Cardiac fibroblast (primary cell): ENCODE measurements around the gene PTPN4.

Experiments
- DNase-seq, 2 donors: peaks; one replicate each; pipeline versions ENCODE4 v3.0.0 to v3.0.0-alpha.2; 2010; ENCODE audit warnings: low read depth in 2 of 2
- H3K4me3 ChIP-seq, 2 donors: replicated peaks in 1 of 2; 1 replicate in 1 of 2; 2 replicates in 1 of 2; pipeline ENCODE4 v1.5.1; 2011; ENCODE audit warnings: low read depth in 2 of 2, low read length in 2 of 2, mild to moderate bottlenecking in 2 of 2, moderate library complexity in 1 of 2
- CTCF ChIP-seq: IDR thresholded peaks from one replicate; pipeline ENCODE4 v1.5.1; 2011; ENCODE audit warnings: low read depth, mild to moderate bottlenecking, low read length, inconsistent platforms

PTPN4 gene

GRCh38 chr2:119934319-119934718 lies 174.6 kb downstream of the PTPN4 start:
- no peak for DNase-seq
- H3K4me3 ChIP-seq = no peak overlapping the region
- TF ChIP-seq CTCF = no peak

- H3K4me3 ChIP-seq = no peak overlapping the region
- no peak for TF ChIP-seq CTCF
- no peak for DNase-seq
Observed at GRCh38 chr2:119937680-119938079, 178.0 kb downstream of the PTPN4 start.

GRCh38 chr2:119939915-119940314 lies 180.2 kb downstream of the PTPN4 start:
- no peak overlapping the region for H3K4me3 ChIP-seq
- no peak for DNase-seq
- no peak for TF ChIP-seq CTCF

- H3K4me3 ChIP-seq = no peak overlapping the region
- TF ChIP-seq CTCF = no peak
- peak in 1 of 2 donors; percentile 13 for DNase-seq
Observed at GRCh38 chr2:119940856-119941255, 181.1 kb downstream of the PTPN4 start.

- no peak for TF ChIP-seq CTCF
- H3K4me3 ChIP-seq = no peak overlapping the region
- DNase-seq = no peak
Observed at GRCh38 chr2:119941388-119941787, 181.7 kb downstream of the PTPN4 start.

GRCh38 chr2:119941981-119942513 lies 182.3 kb downstream of the PTPN4 start:
- TF ChIP-seq CTCF = no peak
- DNase-seq = no peak
- no peak overlapping the region for H3K4me3 ChIP-seq

- H3K4me3 ChIP-seq = no peak overlapping the region
- TF ChIP-seq CTCF = no peak
- peak in 1 of 2 donors; percentile 28 for DNase-seq
Observed at GRCh38 chr2:119943058-119943457, 183.3 kb downstream of the PTPN4 start.
